ENCODE measurements around the gene ABCB8. TPM values are rescaled to one million over a fixed set of nuclear protein-coding genes. Genes with fewer than 3 reads are reported as not detected.

Gene ABCB8
- total and polyA plus RNA-seq, 2 of the 4 experiments (the other 2 are of a cell fraction): 16.3 to 26.8 TPM

DNA sequence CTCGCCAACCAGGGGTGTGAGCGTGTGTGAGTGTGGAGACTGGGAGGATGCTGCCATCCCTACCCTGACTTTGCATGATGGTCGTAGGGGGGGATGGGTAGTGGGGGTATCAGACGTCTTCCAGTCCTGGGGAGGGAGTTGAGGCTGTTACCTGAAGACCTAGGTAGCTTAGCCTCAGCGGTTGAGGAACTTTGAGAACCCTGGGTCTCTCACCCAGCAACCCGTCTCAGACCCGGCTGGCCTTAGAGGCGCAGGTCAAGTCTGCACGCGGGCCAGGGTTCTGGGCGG is 33.8 kb downstream of the ABCB8 start:
- no peak overlapping the region for H3K9ac ChIP-seq (ENCODE audit: low read depth, low read length)
- intact Hi-C loops (cut with micrococcal nuclease) (no loop called here), dilution Hi-C loops (cut with HindIII; ENCODE audit: low sequenced_read_pairs, unreplicated experiment) (no loop called here), in situ Hi-C loops (cut with MboI; ENCODE audit: low sequenced_read_pairs) (no loop called here)
- TF ChIP-seq MAZ (IDR thresholded peaks at IDR 0.05; ENCODE audit: borderline replicate concordance, low read depth, low read length) (no peak), RCOR1 (IDR thresholded peaks at IDR 0.05; ENCODE audit: insufficient replicate concordance, low read length) (no peak)
- no peak overlapping the region for H4K5ac ChIP-seq (ENCODE audit: low read depth, low read length)
- no peak overlapping the region for H2BK120ac ChIP-seq (ENCODE audit: low read depth, low read length)
- no peaks in the 10 kb centered on the region for H3K27me3 ChIP-seq (ENCODE audit: control insufficient read depth, insufficient read depth, low read length)
- peaks cover 26% of the 10 kb centered on the region for H3K36me3 ChIP-seq (ENCODE audit: control insufficient read depth, insufficient read depth, low read length)
- H3K9me1 ChIP-seq (ENCODE audit: insufficient read depth, low read length): peaks cover 9% of the 10 kb centered on the region; the same call in 1 of the 2 replicates
- peak overlapping the region; percentile 5; the same call in 1 of the 2 replicates for H3K4me2 ChIP-seq (ENCODE audit: low read depth, low read length)
- DNase-seq: no peak
- WGBS, 2 experiments (ENCODE audit: extremely low coverage in 2 of 2, insufficient read length in 1 of 2): 65% methylated on average over 4 of the region's 11 CpGs; no CpG with 5 or more reads in 1 of the 2 experiments
- no peak overlapping the region for H3K4me3 ChIP-seq (ENCODE audit: insufficient read depth, low read depth, low read length)
- no peak overlapping the region for H2BK15ac ChIP-seq (ENCODE audit: low read depth, low read length)
- H2BK5ac ChIP-seq (ENCODE audit: low read depth, low read length, poor library complexity, severe bottlenecking): peak overlapping the region; percentile 8
- ATAC-seq (ENCODE audit: low read depth): no peak
- H4K8ac ChIP-seq (ENCODE audit: low read depth in 2 of 2, low read length in 2 of 2): peak overlapping the region in 1 of 2 experiments; percentile 50; a peak in 3 of 4 replicates
- H3K79me1 ChIP-seq (ENCODE audit: low read depth in 1 of 2, low read length in 2 of 2): peaks cover 25 to 68% of the 10 kb centered on the region in 2 experiments
- no TSS peak for BruUV-seq (replicated peaks)
- H3K14ac ChIP-seq (replicated peaks; ENCODE audit: low read depth, low read length): peak overlapping the region; percentile 60; the same call in 1 of the 2 replicates
- H3K23ac ChIP-seq (ENCODE audit: low read depth, low read length): peak overlapping the region; percentile 11; the same call in 1 of the 2 replicates
- 0 out of 2 replicates have a peak overlapping the region, but pooled peaks have one; percentile 11 for H3K27ac ChIP-seq (ENCODE audit: insufficient read depth, low read length)
- no peak overlapping the region for H3K56ac ChIP-seq (ENCODE audit: extremely low read depth, insufficient read depth, low read length)
- peaks cover 32% of the 10 kb centered on the region for H4K20me1 ChIP-seq (ENCODE audit: insufficient read depth, low read length)
- H3K18ac ChIP-seq (ENCODE audit: low read depth, low read length): no peak overlapping the region
- no peak overlapping the region; the same call in 1 of the 2 replicates for H4K91ac ChIP-seq (ENCODE audit: insufficient read depth, low read depth, low read length)
- H3K9me3 ChIP-seq (ENCODE audit: control insufficient read depth, insufficient read depth, low read length): no peaks in the 10 kb centered on the region
- peak overlapping the region; percentile 40 for H2AFZ ChIP-seq (replicated peaks; ENCODE audit: low read length, poor library complexity)
- peak overlapping the region; percentile 89 for H3K4ac ChIP-seq (ENCODE audit: low read depth, low read length)
- peaks cover 38% of the 10 kb centered on the region for H3K4me1 ChIP-seq (ENCODE audit: control insufficient read depth, insufficient read depth, low read length)
- H2AK5ac ChIP-seq (ENCODE audit: low read depth, low read length): peak overlapping the region; percentile 94
- peak overlapping the region; percentile 28; the same call in 1 of the 2 replicates for H2BK20ac ChIP-seq (ENCODE audit: low read depth, low read length)
- H2AK9ac ChIP-seq (replicated peaks; ENCODE audit: low read depth, low read length, poor library complexity): peak overlapping the region; percentile 1
- ChIA-PET CTCF (no interaction called here), POLR2A (ENCODE audit: unreplicated experiment) (no interaction called here)
